A673 (cell line): Measurements from ENCODE around the gene PPM1F. TPM values are rescaled to one million over a fixed set of nuclear protein-coding genes. Genes with fewer than 3 reads are reported as not detected.
A peak's percentile ranks its signal among the peaks of the same experiment; 100 is the strongest.

Source experiments
- BruUV-seq: library from RNA; stranded (reverse); fragments of 400-500 nt; replicated peaks from 2 replicates; lab custom pipeline; 2021; lab: Mats Ljungman, UMichigan
- CTCF ChIA-PET: fragments of 300-600 bp; sonication (Branson Sonifier 250); formaldehyde crosslinking; loops from one replicate; lab custom pipeline; 2022; ENCODE audit warnings: antibody characterized with exemption; lab: Charles Lee
- POLR2A ChIA-PET: fragments of 300-600 bp; sonication (Branson Sonifier 250); formaldehyde crosslinking; loops from one replicate; lab custom pipeline; 2022; ENCODE audit warnings: antibody characterized with exemption; ENCODE audit not compliant: low non-redundant PET; lab: Charles Lee
- DNase-seq: peaks from one replicate; pipeline ENCODE4 v3.0.0-alpha.2; 2015; ENCODE audit warnings: low spot score
- H3K27ac ChIP-seq: fragments of 200-600 bp; sonication (generic); 2 replicates; pipeline ENCODE4 v1.5.1; 2016; ENCODE audit warnings: mixed run types, low read depth, mild to moderate bottlenecking, mixed read lengths, antibody characterized with exemption, low read length; ENCODE audit not compliant: poor library complexity, severe bottlenecking
- H3K27me3 ChIP-seq: fragments of 200-600 bp; sonication (generic); replicated peaks from 2 replicates; pipeline ENCODE4 v1.6.1; 2017; ENCODE audit warnings: mixed run types, low read depth, mild to moderate bottlenecking, mixed read lengths, antibody characterized with exemption, low read length; ENCODE audit not compliant: insufficient read depth, poor library complexity
- H3K36me3 ChIP-seq: fragments of 200-600 bp; sonication (generic); 2 replicates; pipeline ENCODE4 v1.6.1; 2016; ENCODE audit warnings: mixed run types, mild to moderate bottlenecking, mixed read lengths, antibody characterized with exemption, low read length; ENCODE audit not compliant: insufficient read depth, poor library complexity, severe bottlenecking
- H3K4me1 ChIP-seq: fragments of 200-600 bp; sonication (generic); 2 replicates; pipeline ENCODE4 v1.6.1; 2017; ENCODE audit warnings: mixed run types, mild to moderate bottlenecking, mixed read lengths, antibody characterized with exemption, low read length; ENCODE audit not compliant: insufficient read depth, poor library complexity, severe bottlenecking
- H3K4me3 ChIP-seq: fragments of 200-600 bp; sonication (generic); 2 replicates; pipeline ENCODE4 v1.5.1; 2016; ENCODE audit warnings: low read depth, mixed run types, mild to moderate bottlenecking, mixed read lengths, low read length; ENCODE audit not compliant: poor library complexity, severe bottlenecking
- H3K9me3 ChIP-seq: fragments of 200-600 bp; sonication (generic); 2 replicates; pipeline ENCODE4 v1.6.1; 2016; ENCODE audit warnings: mixed run types, low read depth, mild to moderate bottlenecking, mixed read lengths, antibody characterized with exemption, low read length; ENCODE audit not compliant: poor library complexity, severe bottlenecking
- CTCF ChIP-seq: fragments of 300-800, 200-600 bp; sonication (generic); conservative IDR thresholded peaks from 2 replicates; pipeline ENCODE4 v1.5.1; 2017; ENCODE audit warnings: low read depth, mild to moderate bottlenecking, antibody characterized with exemption, low read length, moderate library complexity, mixed read lengths
- EZH2 ChIP-seq: fragments of 200-600 bp; sonication (generic); IDR thresholded peaks from 2 replicates; pipeline ENCODE4 v1.6.1; 2017; ENCODE audit warnings: borderline replicate concordance, low read depth, mild to moderate bottlenecking, mixed read lengths, antibody characterized with exemption, low read length; ENCODE audit not compliant: poor library complexity, severe bottlenecking
- intact Hi-C: fragments of 100-400 bp; cut with micrococcal nuclease; formaldehyde crosslinking; loops from one replicate; pipeline ENCODE4 v1.10.0; 2022; ENCODE audit not compliant: unreplicated experiment
- total RNA-seq: library from RNA; stranded (reverse); gene quantifications from 2 replicates; pipeline ENCODE4 v1.2.3, GENCODE V29; 2021

Gene PPM1F
- total RNA-seq, 1 experiment from 2014 or later, result 101 TPM

GRCh38 chr22:21946262-21946925, 6.3 kb downstream of the PPM1F start:
- CTCF ChIA-PET, result interaction anchor here (0.5 to 1.6 kb wide), 2 partner anchors 8 to 31 kb away, joined by 6 to 7 read pairs; no protein-coding TSS in a partner anchor
- Histone ChIP-seq H3K27me3 (no peaks in the 10 kb centered on the region), H3K4me1 (peaks cover 65% of the 10 kb centered on the region), H3K36me3 (peaks cover 23% of the 10 kb centered on the region), H3K4me3 (no peak overlapping the region), H3K9me3 (no peaks in the 10 kb centered on the region), H3K27ac (peak overlapping the region; percentile 48)
- DNase-seq, result no peak
- POLR2A ChIA-PET, result no interaction called here
- no TSS peak for BruUV-seq
- intact Hi-C loops, result no loop called here
- TF ChIP-seq EZH2 (no peak), CTCF (no peak)

- Histone ChIP-seq H3K27ac (peak overlapping the region; percentile 89), H3K27me3 (no peaks in the 10 kb centered on the region), H3K4me3 (no peak overlapping the region), H3K4me1 (peaks cover 71% of the 10 kb centered on the region), H3K9me3 (no peaks in the 10 kb centered on the region), H3K36me3 (peaks cover 25% of the 10 kb centered on the region)
- no TSS peak for BruUV-seq
- TF ChIP-seq EZH2 (no peak), CTCF (no peak)
- DNase-seq, result no peak
- intact Hi-C loops, result no loop called here
- ChIA-PET CTCF (no interaction called here), POLR2A (no interaction called here)
These were observed 7.0 kb downstream of the PPM1F start for GRCh38 chr22:21945453-21946261.

GRCh38 chr22:21944871-21945270, 7.8 kb downstream of the PPM1F start:
- Histone ChIP-seq H3K4me1 (peaks cover 78% of the 10 kb centered on the region), H3K4me3 (no peak overlapping the region), H3K36me3 (peaks cover 26% of the 10 kb centered on the region), H3K9me3 (no peaks in the 10 kb centered on the region), H3K27me3 (no peaks in the 10 kb centered on the region), H3K27ac (peak overlapping the region; percentile 89)
- intact Hi-C loops, result no loop called here
- TF ChIP-seq CTCF, result no peak
- TF ChIP-seq EZH2, result no peak
- ChIA-PET POLR2A (no interaction called here), CTCF (no interaction called here)
- DNase-seq, result no peak
- BruUV-seq, result no TSS peak
